K562 (cell line): ENCODE results near the gene PTGIR. TPM values are rescaled to one million over a fixed set of nuclear protein-coding genes. Genes with fewer than 3 reads are reported as not detected.

Source experiments
- ATAC-seq: fragments of 200-7000 bp; cut with Tn5 transposase; 3 replicates; pipeline ENCODE4 v1.9.1; 2020; ENCODE audit warnings: moderate library complexity
- BruUV-seq: library from RNA; stranded (reverse); fragments of 400-500 nt; replicated peaks from 2 replicates; lab custom pipeline; 2021; lab: Mats Ljungman, UMichigan
- CTCF ChIA-PET: fragments of 300-600 bp; formaldehyde crosslinking; extraction: SDS; loops from one replicate; lab custom pipeline; 2021; ENCODE audit warnings: low intra/inter-chr PET ratio; lab: Yijun Ruan, JAX
- POLR2A ChIA-PET: fragments of 300-600, 350-650 bp; sonication (Branson Sonifier 250); formaldehyde crosslinking; extraction: SDS; loops from one replicate; lab custom pipeline; 2021; ENCODE audit warnings: antibody characterized with exemption, inconsistent platforms; lab: Yijun Ruan, JAX
- DNase-seq, 4 experiments: peaks; one replicate each; pipeline versions ENCODE4 v3.0.0 to v3.0.0-alpha.2; 2011 to 2018; ENCODE audit warnings: low spot score in 3 of 4, mixed read lengths in 3 of 4; ENCODE audit errors: extremely low read depth in 1 of 4
- FAIRE-seq: peaks from 2 replicates; lab custom pipeline; 2011; peaks lifted over from hg19 to GRCh38; lab: Jason Lieb, UNC
- H2AFZ ChIP-seq: 2 replicates; pipeline ENCODE4 v1.6.0; 2011; ENCODE audit warnings: low read depth, low read length, control low read depth, inconsistent platforms
- H3K27ac ChIP-seq: fragments of 200-600 bp; 3 replicates; pipeline ENCODE4 v1.8.0; 2011; ENCODE audit warnings: low read depth, mild to moderate bottlenecking, control low read depth, inconsistent platforms, low read length, moderate library complexity, mixed read lengths; ENCODE audit errors: extremely low read depth
- H3K27me3 ChIP-seq, 2 experiments: fragments of 300-600 bp in 1 of 2; 2 replicates in 1 of 2; 3 replicates in 1 of 2; pipeline versions ENCODE4 v1.6.0 to v1.8.0; 2011; ENCODE audit warnings: inconsistent platforms in 2 of 2, low read length in 2 of 2, mild to moderate bottlenecking in 1 of 2, mixed read lengths in 1 of 2, moderate library complexity in 1 of 2; ENCODE audit not compliant: control insufficient read depth in 2 of 2, insufficient read depth in 2 of 2
- H3K36me3 ChIP-seq: fragments of 300-600 bp; 3 replicates; pipeline ENCODE4 v1.8.0; 2011; ENCODE audit warnings: mild to moderate bottlenecking, low read length, inconsistent platforms; ENCODE audit not compliant: control insufficient read depth, insufficient read depth
- H3K4me1 ChIP-seq, 2 experiments: fragments of 200-600 bp in 1 of 2; replicated peaks in 1 of 2; 2 replicates in 1 of 2; 3 replicates in 1 of 2; pipeline versions ENCODE4 v1.5.1 to v1.8.0; 2011; ENCODE audit warnings: inconsistent platforms in 2 of 2, low read length in 2 of 2, mild to moderate bottlenecking in 1 of 2, mixed read lengths in 1 of 2, moderate library complexity in 1 of 2; ENCODE audit not compliant: control insufficient read depth in 2 of 2, insufficient read depth in 2 of 2
- H3K4me2 ChIP-seq: 2 replicates; pipeline ENCODE4 v1.6.1; 2011; ENCODE audit warnings: low read length, control low read depth, inconsistent platforms, mixed read lengths; ENCODE audit not compliant: insufficient read depth
- H3K4me3 ChIP-seq: fragments of 200-600 bp; sonication (generic), shearing (Covaris generic); 2 replicates; pipeline ENCODE4 v1.5.1; 2016; ENCODE audit warnings: control low read depth, inconsistent platforms
- H3K79me2 ChIP-seq: fragments of 200-600 bp; 3 replicates; pipeline ENCODE4 v1.8.0; 2011; ENCODE audit warnings: low read length, inconsistent platforms; ENCODE audit not compliant: control insufficient read depth, insufficient read depth
- H3K9ac ChIP-seq, 2 experiments: 2 replicates each; pipeline versions ENCODE4 v1.6.0 to v1.6.1; 2011; ENCODE audit warnings: low read depth in 2 of 2, low read length in 2 of 2, control low read depth in 1 of 2, inconsistent platforms in 1 of 2, mild to moderate bottlenecking in 1 of 2, mixed read lengths in 1 of 2; ENCODE audit not compliant: insufficient read depth in 1 of 2
- H3K9me1 ChIP-seq: one replicate; pipeline ENCODE4 v1.6.0; 2011; ENCODE audit warnings: inconsistent platforms, mild to moderate bottlenecking, low read length, moderate library complexity; ENCODE audit not compliant: control insufficient read depth, insufficient read depth
- H3K9me3 ChIP-seq: replicated peaks from 2 replicates; pipeline ENCODE4 v1.5.1; 2011; ENCODE audit warnings: low read depth, low read length, inconsistent platforms; ENCODE audit not compliant: control insufficient read depth, insufficient read depth
- H4K20me1 ChIP-seq: replicated peaks from 2 replicates; pipeline ENCODE4 v1.6.1; 2011; ENCODE audit warnings: low read length, inconsistent platforms, mixed read lengths; ENCODE audit not compliant: control insufficient read depth, insufficient read depth
- ELF2 ChIP-seq: fragments of 250-450 bp; sonication (Bioruptor Pico); IDR thresholded peaks from 2 replicates; pipeline ENCODE4 v1.5.0; 2021; ENCODE audit warnings: mild to moderate bottlenecking
- MXI1 ChIP-seq: IDR thresholded peaks from 2 replicates; pipeline ENCODE4 v1.6.1; 2011; ENCODE audit warnings: low read depth, mild to moderate bottlenecking, improper control_type of control experiment, low read length
- ZBTB33 ChIP-seq: sonication (generic); formaldehyde crosslinking; IDR thresholded peaks from 2 replicates; pipeline ENCODE4 v1.8.1; 2023; ENCODE audit warnings: mild to moderate bottlenecking, missing genetic modification reagents
- ZNF316 ChIP-seq: fragments of 450-650 bp; IDR thresholded peaks from 2 replicates; pipeline ENCODE4 v1.6.1; 2016
- ZNF407 ChIP-seq: fragments of 450-650 bp; IDR thresholded peaks from 2 replicates; pipeline ENCODE4 v1.6.1; 2016; ENCODE audit warnings: low read depth
- WGBS: fragments of 100-300 bp; shearing (Covaris generic); methylation state at CpG from one replicate; pipeline ENCODE4 v1.1.6; 2016; ENCODE audit warnings: low coverage, mixed read lengths; ENCODE audit not compliant: insufficient coverage; ENCODE audit errors: missing lambda C conversion rate; 5-methylcytosine and 5-hydroxymethylcytosine counted together
- in situ Hi-C: fragments of 300-500 bp; cut with MboI; formaldehyde crosslinking; loops from 4 replicates; pipeline ENCODE4 v1.15.0; 2018; ENCODE audit warnings: inconsistent platforms, mixed read lengths
- intact Hi-C: fragments of 100-400 bp; cut with micrococcal nuclease; formaldehyde crosslinking; loops from 2 replicates; pipeline ENCODE4 v1.14.2; 2022
- polyA plus RNA-seq, 8 experiments: library from polyadenylated mRNA; depleted of rRNA in 4 of 8; stranded (reverse) in 5 of 8; unstranded in 3 of 8; fragments of >200 nt; fragmentation: Nextera tagmentation in 2 of 8; fragmentation: Illumina TruSeq in 1 of 8; extraction: Ambion mirVana in 2 of 8; extraction: Trizol in 1 of 8; gene quantifications; 2 replicates each; pipeline versions ENCODE4 v1.2.1 to v1.2.3, GENCODE V29; 2011 to 2014; ENCODE audit warnings: inconsistent platforms in 1 of 8, missing spikeins in 1 of 8
- total RNA-seq, 7 experiments: library from RNA; depleted of rRNA in 6 of 7; stranded (reverse); fragments of >200 nt in 6 of 7; fragmentation: Illumina TruSeq in 2 of 7; extraction: Trizol in 2 of 7; gene quantifications; 2 replicates each; pipeline versions ENCODE4 v1.2.1 to v1.2.3, GENCODE V29; 2011 to 2021; ENCODE audit warnings: low replicate concordance in 1 of 7

The PTGIR gene
- total and polyA plus RNA-seq, 9 of the 15 experiments (the other 6 are each of a cell fraction or from before 2014, with no cell fraction given), result 0.11 to 3.4 (median 1.1) TPM; not detected in 1

- TF ChIP-seq MXI1, result no peak
- TF ChIP-seq ELF2 (CRISPR knock-in tag), result no peak
- peak; percentile 87 for TF ChIP-seq ZBTB33 (CRISPR knock-in tag)
- TF ChIP-seq ZNF316, result no peak
- no peak for TF ChIP-seq ZNF407
- no peaks in the 10 kb centered on the region for H3K36me3 ChIP-seq
- 65% methylated on average over 15 of the region's 63 CpGs for WGBS
- no peaks in the 10 kb centered on the region for H3K9me3 ChIP-seq
- CTCF ChIA-PET, result no interaction called here
- in situ Hi-C loops, result no loop called here
- FAIRE-seq, result no peak
- H3K4me1 ChIP-seq, result peaks cover 0 to 4% of the 10 kb centered on the region in 2 experiments; a peak in 2 of 5 replicates
- no peak overlapping the region for H3K4me3 ChIP-seq
- no peaks in the 10 kb centered on the region for H3K9me1 ChIP-seq
- no peak overlapping the region for H2AFZ ChIP-seq
- no peak overlapping the region for H3K9ac ChIP-seq
- BruUV-seq, result no TSS peak
- H3K79me2 ChIP-seq, result no peaks in the 10 kb centered on the region
- POLR2A ChIA-PET, result interaction anchor here (0.6 kb wide), 1 partner anchor 9 kb away, joined by 3 read pairs; no protein-coding TSS in a partner anchor
- H3K27me3 ChIP-seq, result no peaks in the 10 kb centered on the region
- DNase-seq, result no peak
- no peak overlapping the region for H3K4me2 ChIP-seq
- no peaks in the 10 kb centered on the region for H4K20me1 ChIP-seq
- intact Hi-C loops, result no loop called here
- H3K27ac ChIP-seq, result no peak overlapping the region
- no peak for ATAC-seq
Measured at GRCh38 chr19:46648060-46648960, 23.4 kb upstream of the PTGIR start.
